Natural killer cell (primary cell): ENCODE results near the gene SMIM5. TPM values are rescaled to one million over a fixed set of nuclear protein-coding genes. Genes with fewer than 3 reads are reported as not detected.

Source experiments
- ATAC-seq, 3 donors: fragments of 150-1000 bp in 2 of 3; fragments of 200-7000 bp in 1 of 3; cut with Tn5 transposase; 1 replicate in 1 of 3; 2 replicates in 2 of 3; pipeline ENCODE4 v1.10.0; 2021; ENCODE audit warnings: mild to moderate bottlenecking in 2 of 3, moderate library complexity in 2 of 3
- DNase-seq, 2 donors: peaks; one replicate each; pipeline versions ENCODE4 v3.0.0 to v3.0.0-alpha.2; 2013 to 2021; ENCODE audit warnings: mixed read lengths in 1 of 2
- H3K27ac ChIP-seq: one replicate; pipeline ENCODE4 v1.5.1; 2013; ENCODE audit warnings: mild to moderate bottlenecking, low read length
- H3K27me3 ChIP-seq: one replicate; pipeline ENCODE4 v1.6.1; 2013; ENCODE audit warnings: low read length; ENCODE audit not compliant: control insufficient read depth, insufficient read depth
- H3K36me3 ChIP-seq: one replicate; pipeline ENCODE4 v1.6.1; 2013; ENCODE audit warnings: low read length; ENCODE audit not compliant: control insufficient read depth, insufficient read depth
- H3K4me1 ChIP-seq: one replicate; pipeline ENCODE4 v1.6.1; 2013; ENCODE audit warnings: low read length; ENCODE audit not compliant: control insufficient read depth, insufficient read depth
- H3K4me3 ChIP-seq: one replicate; pipeline ENCODE4 v1.5.1; 2013; ENCODE audit warnings: low read length
- H3K9me3 ChIP-seq: one replicate; pipeline ENCODE4 v1.6.1; 2013; ENCODE audit warnings: low read length; ENCODE audit not compliant: control insufficient read depth, insufficient read depth
- H3K27ac Mint-ChIP-seq, 2 donors: one replicate each; pipeline ENCODE4 v1.8.0; 2022; ENCODE audit warnings: mild to moderate bottlenecking in 2 of 2, mixed read lengths in 2 of 2, moderate library complexity in 1 of 2
- H3K27me3 Mint-ChIP-seq, 2 donors: one replicate each; pipeline ENCODE4 v1.8.0; 2022; ENCODE audit warnings: low read depth in 2 of 2, mixed read lengths in 2 of 2
- H3K36me3 Mint-ChIP-seq: one replicate; pipeline ENCODE4 v1.8.0; 2022; ENCODE audit warnings: mixed read lengths
- H3K4me1 Mint-ChIP-seq, 2 donors: one replicate each; pipeline ENCODE4 v1.8.0; 2022; ENCODE audit warnings: mixed read lengths in 2 of 2
- H3K4me3 Mint-ChIP-seq: one replicate; pipeline ENCODE4 v1.8.0; 2022; ENCODE audit warnings: mild to moderate bottlenecking, moderate library complexity, mixed read lengths
- H3K9me3 Mint-ChIP-seq, 2 donors: one replicate each; pipeline ENCODE4 v1.8.0; 2022; ENCODE audit warnings: mixed read lengths in 2 of 2
- CTCF ChIP-seq: fragments of 200-600 bp; IDR thresholded peaks from one replicate; pipeline ENCODE4 v1.8.0; 2022; ENCODE audit warnings: antibody characterized with exemption
- WGBS: methylation state at CpG from one replicate; pipeline ENCODE4 v1.1.7; 2013; ENCODE audit warnings: missing lambda C conversion rate; ENCODE audit not compliant: insufficient coverage; 5-methylcytosine and 5-hydroxymethylcytosine counted together
- intact Hi-C: fragments of 100-400 bp; cut with micrococcal nuclease; formaldehyde crosslinking; loops from one replicate; pipeline ENCODE4 v1.14.2; 2022
- total RNA-seq, 4 donors: library from RNA; stranded (reverse); fragments of 120-200 nt in 1 of 4; gene quantifications; one replicate each; pipeline versions ENCODE4 v1.2.3 to v1.2.4, GENCODE V29; 2013 to 2022

The SMIM5 gene
- total RNA-seq, 3 donors from 2014 or later (not counting 1 experiment from before 2014, with no cell fraction given): 0.95 to 2.0 (median 1.5) TPM

DNA sequence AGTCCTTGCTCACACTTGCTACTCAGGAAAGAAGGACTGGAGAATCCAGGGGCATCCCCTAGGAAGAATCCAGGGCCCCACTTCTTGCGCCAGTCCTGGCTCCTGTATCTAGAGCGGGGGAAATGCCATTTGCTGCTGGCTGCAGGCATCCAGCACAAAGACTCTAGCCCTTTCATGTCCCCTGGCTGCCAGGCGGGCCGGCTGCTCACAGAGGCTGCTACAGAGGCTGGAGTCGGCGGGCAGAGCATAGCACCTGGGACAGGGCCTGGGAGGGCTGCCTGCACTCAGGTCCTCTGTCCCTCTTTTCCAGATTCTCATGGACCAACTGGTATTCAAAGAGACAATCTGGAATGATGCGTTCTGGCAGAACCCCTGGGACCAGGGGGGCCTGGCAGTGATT is 13.8 kb downstream of the SMIM5 start:
- intact Hi-C loops: no loop called here
- Mint-ChIP-seq H3K36me3 (no peaks in the 10 kb centered on the region), H3K27ac (peak overlapping the region in 1 of 2 donors; percentile 86)

DNA sequence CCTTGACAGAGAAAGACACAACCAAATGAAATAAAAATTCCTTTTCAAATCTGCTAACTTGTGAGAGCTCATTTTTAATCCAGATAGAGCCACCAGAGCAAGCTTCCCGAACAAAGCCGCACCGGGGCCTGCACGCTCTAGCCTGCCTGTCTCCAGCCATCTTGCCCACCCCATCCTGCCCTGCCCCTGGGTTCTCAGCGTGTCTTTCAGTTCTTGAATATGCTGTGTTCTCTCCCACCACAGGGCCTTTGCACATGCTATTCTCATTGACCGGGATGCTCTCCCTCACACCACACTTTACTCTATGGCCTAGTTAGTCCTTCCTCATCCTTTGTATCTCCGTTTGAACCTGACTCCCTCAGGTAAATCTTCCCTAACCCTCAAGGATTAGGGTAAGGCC is 14.7 kb downstream of the SMIM5 start:
- Mint-ChIP-seq H3K9me3 (no peaks in the 10 kb centered on the region), H3K4me1 (peaks cover 17 to 18% of the 10 kb centered on the region in 2 donors), H3K36me3 (no peaks in the 10 kb centered on the region), H3K27ac (no peak overlapping the region), H3K27me3 (no peaks in the 10 kb centered on the region), H3K4me3 (no peak overlapping the region)
- 98% methylated on average over 7 of the region's 7 CpGs for WGBS
- intact Hi-C loops: no loop called here
- DNase-seq (no peak), ATAC-seq (no peak)
- H3K36me3 ChIP-seq: peaks cover 12% of the 10 kb centered on the region
- TF ChIP-seq CTCF: no peak
- H3K4me3 ChIP-seq: no peak overlapping the region
- peaks cover 11% of the 10 kb centered on the region for H3K4me1 ChIP-seq
- H3K27ac ChIP-seq: no peak overlapping the region
- no peaks in the 10 kb centered on the region for H3K27me3 ChIP-seq
- no peaks in the 10 kb centered on the region for H3K9me3 ChIP-seq

More for the DNA sequence above, 13.8 kb downstream of the SMIM5 start:
- 92% methylated on average over 7 of the region's 7 CpGs for WGBS
- H3K9me3 Mint-ChIP-seq: no peaks in the 10 kb centered on the region
- Histone ChIP-seq H3K9me3 (no peaks in the 10 kb centered on the region), H3K4me1 (peaks cover 11% of the 10 kb centered on the region), H3K27me3 (no peaks in the 10 kb centered on the region), H3K27ac (no peak overlapping the region), H3K4me3 (no peak overlapping the region), H3K36me3 (peaks cover 12% of the 10 kb centered on the region)
- DNase-seq (no peak), ATAC-seq (no peak)
- no peaks in the 10 kb centered on the region for H3K27me3 Mint-ChIP-seq
- H3K4me1 Mint-ChIP-seq: peaks cover 14 to 15% of the 10 kb centered on the region in 2 donors
- TF ChIP-seq CTCF: no peak
- H3K4me3 Mint-ChIP-seq: no peak overlapping the region

GRCh38 chr17:75649687-75650086 is 16.5 kb downstream of the SMIM5 start:
- intact Hi-C loops: no loop called here
- no peaks in the 10 kb centered on the region for H3K9me3 ChIP-seq
- Mint-ChIP-seq H3K4me3 (no peak overlapping the region), H3K9me3 (no peaks in the 10 kb centered on the region), H3K27ac (no peak overlapping the region), H3K4me1 (peaks cover 18 to 19% of the 10 kb centered on the region in 2 donors), H3K27me3 (no peaks in the 10 kb centered on the region), H3K36me3 (no peaks in the 10 kb centered on the region)
- no peak overlapping the region for H3K27ac ChIP-seq
- no peak overlapping the region for H3K4me3 ChIP-seq
- peaks cover 11% of the 10 kb centered on the region for H3K4me1 ChIP-seq
- TF ChIP-seq CTCF: no peak
- ATAC-seq: no peak
- peaks cover 12% of the 10 kb centered on the region for H3K36me3 ChIP-seq
- WGBS: 98% methylated on average over 6 of the region's 6 CpGs
- no peak for DNase-seq
- H3K27me3 ChIP-seq: no peaks in the 10 kb centered on the region

GRCh38 chr17:75650874-75651273 is 17.6 kb downstream of the SMIM5 start:
- peaks cover 15% of the 10 kb centered on the region in 2 donors for H3K4me1 Mint-ChIP-seq
- intact Hi-C loops: no loop called here
- no peak overlapping the region for H3K27ac Mint-ChIP-seq

More at GRCh38 chr17:75650874-75651273, 17.6 kb downstream of the SMIM5 start:
- Histone ChIP-seq H3K27me3 (no peaks in the 10 kb centered on the region), H3K27ac (no peak overlapping the region), H3K4me1 (peaks cover 9% of the 10 kb centered on the region), H3K9me3 (no peaks in the 10 kb centered on the region), H3K36me3 (peaks cover 12% of the 10 kb centered on the region), H3K4me3 (no peak overlapping the region)
- Mint-ChIP-seq H3K36me3 (no peaks in the 10 kb centered on the region), H3K4me3 (no peak overlapping the region), H3K9me3 (no peaks in the 10 kb centered on the region), H3K27me3 (no peaks in the 10 kb centered on the region)
- 98% methylated on average over 7 of the region's 7 CpGs for WGBS
- DNase-seq (no peak), ATAC-seq (no peak)
- no peak for TF ChIP-seq CTCF
